Left lung (tissue), 10 donors: ENCODE measurements around the gene IL36G. TPM values are rescaled to one million over a fixed set of nuclear protein-coding genes. Genes with fewer than 3 reads are reported as not detected.

ENCODE experiments used
- ATAC-seq: fragments of 200-7000 bp; cut with Tn5 transposase; one replicate; pipeline ENCODE4 v1.9.1; 2020; ENCODE audit warnings: moderate library complexity
- DNase-seq, 4 donors: peaks; one replicate each; pipeline ENCODE4 v3.0.0-alpha.2; 2013 to 2020
- H3K27ac ChIP-seq, 2 donors: fragments of 200-600 bp; sonication (generic) in 1 of 2; one replicate each; pipeline versions ENCODE4 v1.5.0 to v1.8.0; 2020 to 2021
- H3K27me3 ChIP-seq, 2 donors: fragments of 200-600 bp; sonication (generic) in 1 of 2; one replicate each; pipeline versions ENCODE4 v1.5.0 to v1.8.0; 2020 to 2021
- H3K36me3 ChIP-seq, 2 donors: fragments of 200-600 bp; sonication (generic) in 1 of 2; one replicate each; pipeline versions ENCODE4 v1.5.0 to v1.8.0; 2020 to 2021
- H3K4me1 ChIP-seq, 2 donors: fragments of 200-600 bp; one replicate each; pipeline ENCODE4 v1.8.0; 2021
- H3K4me3 ChIP-seq, 2 donors: fragments of 200-600 bp; sonication (generic) in 1 of 2; one replicate each; pipeline versions ENCODE4 v1.5.0 to v1.8.0; 2020 to 2021; ENCODE audit warnings: mild to moderate bottlenecking in 1 of 2
- H3K9me3 ChIP-seq, 2 donors: fragments of 200-600 bp; sonication (generic) in 1 of 2; one replicate each; pipeline versions ENCODE4 v1.5.0 to v1.8.0; 2020 to 2021
- intact Hi-C, 2 donors: fragments of 100-400 bp; cut with DNase I; formaldehyde crosslinking; loops; one replicate each; pipeline versions ENCODE4 v1.11.2 to v1.14.2; 2022
- polyA plus RNA-seq, 6 donors: library from polyadenylated mRNA; unstranded; fragments of 120-200 nt; gene quantifications; one replicate each; pipeline ENCODE4 v1.2.1, GENCODE V29; 2013; ENCODE audit not compliant: insufficient read length in 6 of 6
- total RNA-seq, 2 donors: library from RNA; stranded (reverse); fragmentation: NEBNext Ultra II Directional; extraction: Animal tissue kit (Norgen Biotek cat#: 25700); gene quantifications; one replicate each; pipeline ENCODE4 v1.2.1, GENCODE V29; 2021
- TF ChIP-seq, protein P1 (sequence below), 2 donors: fragments of 200-600 bp; sonication (generic) in 1 of 2; IDR thresholded peaks; one replicate each; pipeline versions ENCODE4 v1.5.0 to v1.8.0; 2021; ENCODE audit warnings: antibody characterized with exemption in 2 of 2
- donor health status: DM: no; HTN: yes; CAD: no.
- donor health status: DM: no; HTN: no; CAD: no.

Gene IL36G
- total and polyA plus RNA-seq, 8 donors: 0.23 to 0.28 TPM; not detected in 6

DNA sequence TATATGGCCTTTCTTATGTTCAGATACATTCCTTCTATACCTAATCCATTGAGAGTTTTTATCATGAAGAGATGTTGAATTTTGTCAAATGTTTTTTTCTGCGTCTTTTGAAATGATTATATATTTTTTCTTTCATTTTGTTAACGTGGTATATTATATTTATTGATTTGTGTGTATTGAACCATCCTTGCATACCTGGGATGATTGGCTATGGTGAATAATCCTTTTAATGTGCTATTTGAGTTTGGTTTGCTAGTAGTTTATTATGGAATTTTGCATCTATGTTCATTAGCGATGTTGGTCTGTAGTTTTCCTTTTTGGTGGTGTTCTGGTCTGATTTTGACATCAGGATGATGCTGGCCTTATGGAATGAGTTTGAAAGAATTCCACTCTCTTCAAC, 11.8 kb downstream of the IL36G start:
- Histone ChIP-seq H3K27me3 (no peaks in the 10 kb centered on the region), H3K9me3 (peaks cover 3 to 39% of the 10 kb centered on the region in 2 donors), H3K27ac (no peak overlapping the region), H3K4me3 (no peak overlapping the region), H3K36me3 (no peaks in the 10 kb centered on the region), H3K4me1 (no peaks in the 10 kb centered on the region)
- TF ChIP-seq, protein P1, sequence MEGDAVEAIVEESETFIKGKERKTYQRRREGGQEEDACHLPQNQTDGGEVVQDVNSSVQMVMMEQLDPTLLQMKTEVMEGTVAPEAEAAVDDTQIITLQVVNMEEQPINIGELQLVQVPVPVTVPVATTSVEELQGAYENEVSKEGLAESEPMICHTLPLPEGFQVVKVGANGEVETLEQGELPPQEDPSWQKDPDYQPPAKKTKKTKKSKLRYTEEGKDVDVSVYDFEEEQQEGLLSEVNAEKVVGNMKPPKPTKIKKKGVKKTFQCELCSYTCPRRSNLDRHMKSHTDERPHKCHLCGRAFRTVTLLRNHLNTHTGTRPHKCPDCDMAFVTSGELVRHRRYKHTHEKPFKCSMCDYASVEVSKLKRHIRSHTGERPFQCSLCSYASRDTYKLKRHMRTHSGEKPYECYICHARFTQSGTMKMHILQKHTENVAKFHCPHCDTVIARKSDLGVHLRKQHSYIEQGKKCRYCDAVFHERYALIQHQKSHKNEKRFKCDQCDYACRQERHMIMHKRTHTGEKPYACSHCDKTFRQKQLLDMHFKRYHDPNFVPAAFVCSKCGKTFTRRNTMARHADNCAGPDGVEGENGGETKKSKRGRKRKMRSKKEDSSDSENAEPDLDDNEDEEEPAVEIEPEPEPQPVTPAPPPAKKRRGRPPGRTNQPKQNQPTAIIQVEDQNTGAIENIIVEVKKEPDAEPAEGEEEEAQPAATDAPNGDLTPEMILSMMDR (IDR thresholded peaks at IDR 0.05): no peak
- intact Hi-C loops: no loop called here
- DNase-seq (no peak), ATAC-seq (no peak)

DNA sequence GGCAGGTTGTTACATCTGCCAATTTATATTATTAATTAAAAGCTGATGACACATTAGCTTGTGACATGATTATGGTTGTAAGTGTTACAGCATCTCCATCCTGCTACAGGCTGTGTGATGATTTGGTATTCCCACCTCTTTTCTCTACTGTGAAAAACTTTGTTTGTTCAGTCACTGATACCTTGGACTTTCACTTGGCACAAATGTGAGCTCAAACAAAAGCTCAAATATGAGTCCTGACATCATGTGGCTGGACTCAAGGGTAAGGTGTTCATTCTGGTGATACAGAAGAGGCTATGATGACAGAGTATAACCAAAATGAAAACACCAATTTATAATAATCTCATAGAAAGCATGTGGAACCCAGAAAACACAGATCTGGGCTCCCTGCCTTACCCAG, 16.0 kb downstream of the IL36G start:
- Histone ChIP-seq H3K9me3 (peaks cover 3 to 39% of the 10 kb centered on the region in 2 donors), H3K27ac (no peak overlapping the region), H3K36me3 (no peaks in the 10 kb centered on the region), H3K4me1 (no peaks in the 10 kb centered on the region), H3K4me3 (no peak overlapping the region), H3K27me3 (no peaks in the 10 kb centered on the region)
- TF ChIP-seq, protein P1 (IDR thresholded peaks at IDR 0.05): no peak
- intact Hi-C loops: no loop called here
- DNase-seq (no peak), ATAC-seq (no peak)

DNA sequence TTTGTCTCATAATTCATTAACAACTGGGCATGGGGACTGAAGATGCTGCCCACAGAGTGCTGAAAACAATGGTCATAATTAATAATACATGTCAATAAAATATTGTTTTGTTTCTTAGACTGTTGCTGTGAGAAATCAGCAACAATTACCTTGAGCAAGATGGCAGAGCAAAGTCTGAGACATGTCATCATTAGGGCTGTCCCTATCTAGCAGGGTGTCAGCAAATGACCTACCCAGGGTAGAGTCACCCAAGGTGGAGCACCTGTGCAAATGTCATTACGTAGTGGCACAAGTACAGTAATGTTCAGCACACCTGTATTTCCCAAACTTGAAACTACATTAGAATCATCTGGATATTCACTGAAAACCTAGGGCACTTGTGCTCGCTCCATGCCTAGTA, 16.8 kb downstream of the IL36G start:
- Histone ChIP-seq H3K4me1 (no peaks in the 10 kb centered on the region), H3K27ac (no peak overlapping the region), H3K9me3 (peaks cover 3 to 34% of the 10 kb centered on the region in 2 donors), H3K4me3 (no peak overlapping the region), H3K36me3 (no peaks in the 10 kb centered on the region), H3K27me3 (no peaks in the 10 kb centered on the region)
- ATAC-seq (no peak), DNase-seq (no peak)
- TF ChIP-seq, protein P1 (IDR thresholded peaks at IDR 0.05): no peak
- intact Hi-C loops: no loop called here

DNA sequence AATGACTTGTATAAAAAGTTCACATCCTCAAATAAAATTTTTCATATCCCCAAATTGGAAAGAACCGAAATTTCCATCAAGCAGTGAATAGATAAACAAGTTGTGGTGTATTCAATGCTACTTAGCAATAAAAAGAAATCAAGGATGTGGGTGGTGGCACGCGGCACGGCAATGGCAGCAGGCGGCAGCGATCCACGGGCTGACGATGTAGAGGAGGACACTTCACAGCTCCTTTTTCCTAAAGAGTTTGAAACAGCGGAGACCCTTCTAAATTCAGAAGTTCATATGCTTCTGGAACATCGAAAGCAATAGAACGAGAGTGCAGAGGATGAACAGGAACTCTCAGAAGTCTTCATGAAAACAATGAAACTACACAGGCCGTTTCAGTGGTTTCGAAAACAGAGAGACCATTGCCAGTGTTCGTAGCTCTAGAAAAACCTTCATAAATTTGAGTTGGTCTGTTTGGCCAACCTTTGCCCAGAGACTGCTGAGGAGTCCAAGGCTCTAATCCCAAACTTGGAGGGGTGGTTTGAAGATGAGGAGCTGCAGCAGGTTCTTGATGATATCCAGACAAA, 17.6 kb downstream of the IL36G start:
- Histone ChIP-seq H3K36me3 (no peaks in the 10 kb centered on the region), H3K4me3 (no peak overlapping the region), H3K9me3 (peaks cover 3 to 36% of the 10 kb centered on the region in 2 donors), H3K27ac (no peak overlapping the region), H3K27me3 (no peaks in the 10 kb centered on the region), H3K4me1 (no peaks in the 10 kb centered on the region)
- TF ChIP-seq, protein P1 (IDR thresholded peaks at IDR 0.05): no peak
- DNase-seq (no peak), ATAC-seq (no peak)
- intact Hi-C loops: no loop called here

DNA sequence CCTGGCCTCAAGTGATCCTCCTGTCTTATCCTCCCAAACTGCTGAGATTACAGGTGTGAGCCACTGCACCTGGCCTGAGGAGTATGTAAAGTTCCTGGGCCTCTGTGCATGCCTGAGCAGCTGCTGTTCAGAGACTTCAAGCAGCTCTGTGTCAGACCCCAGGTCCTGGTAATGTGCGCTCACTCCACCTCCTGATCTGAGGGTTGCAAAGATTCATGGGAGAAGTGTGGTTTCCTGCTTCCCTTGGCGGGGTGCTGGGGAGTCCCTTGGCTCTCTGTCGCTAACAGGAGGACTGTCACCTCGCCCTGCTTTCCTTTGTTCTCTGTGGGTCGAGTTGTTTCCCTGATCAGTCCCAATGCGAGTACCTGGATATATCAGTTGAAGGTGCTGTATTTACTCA, 18.8 kb downstream of the IL36G start:
- TF ChIP-seq, protein P1 (IDR thresholded peaks at IDR 0.05): no peak
- Histone ChIP-seq H3K27me3 (no peaks in the 10 kb centered on the region), H3K4me1 (no peaks in the 10 kb centered on the region), H3K9me3 (peaks cover under 1 to 40% of the 10 kb centered on the region in 2 donors), H3K27ac (no peak overlapping the region), H3K4me3 (no peak overlapping the region), H3K36me3 (no peaks in the 10 kb centered on the region)
- DNase-seq: no peak
- intact Hi-C loops: no loop called here
- no peak for ATAC-seq
